ENCODE results near the gene SLC36A1.

SLC36A1 gene

GRCh38 chr5:151467576-151467975 lies 20.2 kb downstream of the SLC36A1 start:
- Histone ChIP-seq H3K4me3 (IDR thresholded peaks at IDR 0.05; ENCODE audit: insufficient read depth, low read depth, low read length) (no peak overlapping the region), H3K4me1 (ENCODE audit: low read depth, poor library complexity, severe bottlenecking) (no peaks in the 10 kb centered on the region), H3K9ac (no peak overlapping the region), H3K27me3 (ENCODE audit: insufficient read depth, low read depth) (no peaks in the 10 kb centered on the region), H3K4me2 (no peak overlapping the region), H3K36me3 (ENCODE audit: insufficient read depth) (no peaks in the 10 kb centered on the region), H4K20me1 (ENCODE audit: insufficient read depth) (no peaks in the 10 kb centered on the region), H3K79me2 (ENCODE audit: insufficient read depth, low read depth) (no peaks in the 10 kb centered on the region), H3K27ac (no peak overlapping the region), H2AFZ (ENCODE audit: low read depth) (no peak overlapping the region)
- no peak for TF ChIP-seq CTCF (conservative IDR thresholded peaks at IDR 0.05; ENCODE audit: low read depth, low read length)

GRCh38 chr5:151469386-151469785 lies 22.0 kb downstream of the SLC36A1 start:
- Histone ChIP-seq H2AFZ (ENCODE audit: low read depth) (no peak overlapping the region), H3K4me3 (IDR thresholded peaks at IDR 0.05; ENCODE audit: insufficient read depth, low read depth, low read length) (no peak overlapping the region), H4K20me1 (ENCODE audit: insufficient read depth) (no peaks in the 10 kb centered on the region), H3K36me3 (ENCODE audit: insufficient read depth) (no peaks in the 10 kb centered on the region), H3K79me2 (ENCODE audit: insufficient read depth, low read depth) (no peaks in the 10 kb centered on the region), H3K4me2 (no peak overlapping the region), H3K27ac (no peak overlapping the region), H3K4me1 (ENCODE audit: low read depth, poor library complexity, severe bottlenecking) (no peaks in the 10 kb centered on the region), H3K27me3 (ENCODE audit: insufficient read depth, low read depth) (no peaks in the 10 kb centered on the region), H3K9ac (no peak overlapping the region)
- no peak for TF ChIP-seq CTCF (conservative IDR thresholded peaks at IDR 0.05; ENCODE audit: low read depth, low read length)

- Histone ChIP-seq H4K20me1 (ENCODE audit: insufficient read depth) (no peaks in the 10 kb centered on the region), H3K27me3 (ENCODE audit: insufficient read depth, low read depth) (no peaks in the 10 kb centered on the region), H3K36me3 (ENCODE audit: insufficient read depth) (no peaks in the 10 kb centered on the region), H3K9ac (no peak overlapping the region), H3K4me3 (IDR thresholded peaks at IDR 0.05; ENCODE audit: insufficient read depth, low read depth, low read length) (no peak overlapping the region), H2AFZ (ENCODE audit: low read depth) (no peak overlapping the region), H3K4me1 (ENCODE audit: low read depth, poor library complexity, severe bottlenecking) (no peaks in the 10 kb centered on the region), H3K4me2 (no peak overlapping the region), H3K27ac (no peak overlapping the region), H3K79me2 (ENCODE audit: insufficient read depth, low read depth) (no peaks in the 10 kb centered on the region)
- no peak for TF ChIP-seq CTCF (conservative IDR thresholded peaks at IDR 0.05; ENCODE audit: low read depth, low read length)
Observed at GRCh38 chr5:151469992-151470391, 22.6 kb downstream of the SLC36A1 start.

GRCh38 chr5:151470439-151470838 lies 23.0 kb downstream of the SLC36A1 start:
- Histone ChIP-seq H3K27me3 (ENCODE audit: insufficient read depth, low read depth) (no peaks in the 10 kb centered on the region), H3K4me1 (ENCODE audit: low read depth, poor library complexity, severe bottlenecking) (no peaks in the 10 kb centered on the region), H2AFZ (ENCODE audit: low read depth) (no peak overlapping the region), H3K9ac (no peak overlapping the region), H3K4me3 (IDR thresholded peaks at IDR 0.05; ENCODE audit: insufficient read depth, low read depth, low read length) (no peak overlapping the region), H3K36me3 (ENCODE audit: insufficient read depth) (no peaks in the 10 kb centered on the region), H3K79me2 (ENCODE audit: insufficient read depth, low read depth) (no peaks in the 10 kb centered on the region), H3K4me2 (no peak overlapping the region), H4K20me1 (ENCODE audit: insufficient read depth) (no peaks in the 10 kb centered on the region), H3K27ac (no peak overlapping the region)
- no peak for TF ChIP-seq CTCF (conservative IDR thresholded peaks at IDR 0.05; ENCODE audit: low read depth, low read length)

Data from KMS-11 (cell line).